SH-SY5Y (cell line): ENCODE measurements around the gene MAN1C1.

Source experiments
- GATA2 ChIP-seq: IDR thresholded peaks from 2 replicates; pipeline ENCODE4 v1.6.1; 2011; ENCODE audit warnings: mild to moderate bottlenecking, low read depth, low read length
- GATA3 ChIP-seq: IDR thresholded peaks from 2 replicates; pipeline ENCODE4 v1.6.1; 2011; ENCODE audit warnings: low read depth, mild to moderate bottlenecking, low read length, moderate library complexity

GRCh38 chr1:25807480-25808390, 191.1 kb downstream of the MAN1C1 start:
- no peak for TF ChIP-seq GATA2
- TF ChIP-seq GATA3 = no peak
